RPMI8226 (cell line): Measurements from ENCODE around the gene ADAMTSL3.
"Not testable (repeated sequence)": the region's sequence is repeated elsewhere in the genome, so short reads cannot be mapped to it uniquely, and the experiment has no call there.

Experiments used
- DNase-seq: peaks from one replicate; pipeline ENCODE4 v3.0.0-alpha.2; 2015

Gene ADAMTSL3

GRCh38 chr15:84051146-84051545 lies 397.2 kb downstream of the ADAMTSL3 start:
- not testable (repeated sequence) for DNase-seq

- not testable (repeated sequence) for DNase-seq
Measured at GRCh38 chr15:84054544-84054943, 400.6 kb downstream of the ADAMTSL3 start.

GRCh38 chr15:84057714-84058331 lies 403.9 kb downstream of the ADAMTSL3 start:
- no peak for DNase-seq

GRCh38 chr15:84063674-84064073 lies 409.8 kb downstream of the ADAMTSL3 start:
- DNase-seq: not testable (repeated sequence)

GRCh38 chr15:84068674-84069073 lies 414.8 kb downstream of the ADAMTSL3 start:
- not testable (repeated sequence) for DNase-seq

- not testable (repeated sequence) for DNase-seq
Measured at GRCh38 chr15:84078038-84078437, 424.1 kb downstream of the ADAMTSL3 start.

GRCh38 chr15:84079325-84079884 lies 425.5 kb downstream of the ADAMTSL3 start:
- DNase-seq: peak; percentile 3

- DNase-seq: peak; percentile 88
Measured at GRCh38 chr15:84079885-84080777, 426.2 kb downstream of the ADAMTSL3 start.

- not testable (repeated sequence) for DNase-seq
Measured at GRCh38 chr15:84080778-84081084, 426.8 kb downstream of the ADAMTSL3 start.

- DNase-seq: no peak
Measured at GRCh38 chr15:84081391-84082168, 427.7 kb downstream of the ADAMTSL3 start.

- DNase-seq: no peak
Measured at GRCh38 chr15:84082739-84083138, 428.8 kb downstream of the ADAMTSL3 start.

- not testable (repeated sequence) for DNase-seq
Measured at GRCh38 chr15:84086071-84086470, 432.1 kb downstream of the ADAMTSL3 start.
